Measurements from ENCODE around the gene DMAC1. TPM values are rescaled to one million over a fixed set of nuclear protein-coding genes. Genes with fewer than 3 reads are reported as not detected.

DMAC1 gene
- total and polyA plus RNA-seq, 2 donors (not counting 1 experiment from before 2014, with no cell fraction given) = 9.8 to 25.7 TPM

GRCh38 chr9:7782400-7783120 lies 17.0 kb downstream of the DMAC1 start:
- ChIA-PET CTCF (no interaction called here), POLR2A (no interaction called here)
- no peak overlapping the region for H3K9ac ChIP-seq (ENCODE audit: low read length)
- H3K27me3 Mint-ChIP-seq = no peaks in the 10 kb centered on the region
- H3K9me3 ChIP-seq (ENCODE audit: control extremely low read depth in 1 of 3, control insufficient read depth in 2 of 3, insufficient read depth in 1 of 3, low read length in 2 of 3) = no peaks in the 10 kb centered on the region
- TF ChIP-seq EZH2 (IDR thresholded peaks at IDR 0.05; ENCODE audit: borderline replicate concordance, insufficient read depth, low read depth, low read length, poor library complexity, severe bottlenecking) (no peak), CTCF (IDR thresholded peaks at IDR 0.05) (no peak)
- H3K4me1 Mint-ChIP-seq = no peaks in the 10 kb centered on the region
- no peaks in the 10 kb centered on the region for H3K9me3 Mint-ChIP-seq (ENCODE audit: insufficient read depth)
- intact Hi-C loops (cut with micrococcal nuclease) = no loop called here
- WGBS (ENCODE audit: insufficient coverage) = 60% methylated on average over 3 of the region's 3 CpGs
- no peaks in the 10 kb centered on the region for H4K20me1 ChIP-seq (ENCODE audit: control insufficient read depth, insufficient read depth, low read length, poor library complexity, severe bottlenecking)
- no peak overlapping the region for H3K27ac ChIP-seq (ENCODE audit: low read length in 2 of 2)
- no peaks in the 10 kb centered on the region for H3K36me3 ChIP-seq (replicated peaks in 1 of 2; ENCODE audit: control extremely low read depth in 1 of 2, control insufficient read depth in 1 of 2, extremely low read depth in 1 of 2, insufficient read depth in 2 of 2, low read length in 1 of 2)
- H3K79me2 ChIP-seq (ENCODE audit: control insufficient read depth, insufficient read depth, low read length) = no peaks in the 10 kb centered on the region
- no peaks in the 10 kb centered on the region for H3K4me1 ChIP-seq (ENCODE audit: control insufficient read depth in 2 of 2, insufficient read depth in 2 of 2, low read length in 2 of 2)
- no peak for ATAC-seq (ENCODE audit: low read depth)
- no peak overlapping the region for H3K4me3 Mint-ChIP-seq
- DNase-seq = no peak
- H3K27ac Mint-ChIP-seq = no peak overlapping the region
- H3K4me3 ChIP-seq (ENCODE audit: control extremely low read depth in 1 of 5, extremely low read depth in 1 of 5, insufficient read depth in 1 of 5, low read depth in 2 of 5, low read length in 4 of 5) = no peak overlapping the region
- no peaks in the 10 kb centered on the region for H3K27me3 ChIP-seq (replicated peaks in 1 of 4; ENCODE audit: control extremely low read depth in 1 of 4, control insufficient read depth in 3 of 4, insufficient read depth in 4 of 4, low read length in 3 of 4)
- H2AFZ ChIP-seq (ENCODE audit: insufficient read depth, low read depth, low read length, poor library complexity, severe bottlenecking) = no peak overlapping the region
- H3K4me2 ChIP-seq (replicated peaks; ENCODE audit: low read depth, low read length, poor library complexity, severe bottlenecking) = no peak overlapping the region

- Histone ChIP-seq H3K4me1 (ENCODE audit: control insufficient read depth in 2 of 2, insufficient read depth in 2 of 2, low read length in 2 of 2) (no peaks in the 10 kb centered on the region), H3K36me3 (replicated peaks in 1 of 2; ENCODE audit: control extremely low read depth in 1 of 2, control insufficient read depth in 1 of 2, extremely low read depth in 1 of 2, insufficient read depth in 2 of 2, low read length in 1 of 2) (no peaks in the 10 kb centered on the region), H3K27me3 (replicated peaks in 1 of 4; ENCODE audit: control extremely low read depth in 1 of 4, control insufficient read depth in 3 of 4, insufficient read depth in 4 of 4, low read length in 3 of 4) (no peaks in the 10 kb centered on the region), H3K9me3 (ENCODE audit: control extremely low read depth in 1 of 3, control insufficient read depth in 2 of 3, insufficient read depth in 1 of 3, low read length in 2 of 3) (no peaks in the 10 kb centered on the region), H3K4me2 (replicated peaks; ENCODE audit: low read depth, low read length, poor library complexity, severe bottlenecking) (no peak overlapping the region), H4K20me1 (ENCODE audit: control insufficient read depth, insufficient read depth, low read length, poor library complexity, severe bottlenecking) (no peaks in the 10 kb centered on the region), H3K27ac (ENCODE audit: low read length in 2 of 2) (no peak overlapping the region), H3K9ac (ENCODE audit: low read length) (no peak overlapping the region), H3K4me3 (ENCODE audit: control extremely low read depth in 1 of 5, extremely low read depth in 1 of 5, insufficient read depth in 1 of 5, low read depth in 2 of 5, low read length in 4 of 5) (no peak overlapping the region), H2AFZ (ENCODE audit: insufficient read depth, low read depth, low read length, poor library complexity, severe bottlenecking) (no peak overlapping the region), H3K79me2 (ENCODE audit: control insufficient read depth, insufficient read depth, low read length) (no peaks in the 10 kb centered on the region)
- DNase-seq (no peak), ATAC-seq (ENCODE audit: low read depth) (no peak)
- Mint-ChIP-seq H3K4me3 (no peak overlapping the region), H3K27me3 (no peaks in the 10 kb centered on the region), H3K9me3 (ENCODE audit: insufficient read depth) (no peaks in the 10 kb centered on the region), H3K4me1 (no peaks in the 10 kb centered on the region), H3K27ac (no peak overlapping the region)
- no peak for TF ChIP-seq EZH2 (IDR thresholded peaks at IDR 0.05; ENCODE audit: borderline replicate concordance, insufficient read depth, low read depth, low read length, poor library complexity, severe bottlenecking)
- WGBS (ENCODE audit: insufficient coverage) = 90% methylated on average over 3 of the region's 3 CpGs
- ChIA-PET CTCF (no interaction called here), POLR2A (no interaction called here)
- intact Hi-C loops (cut with micrococcal nuclease) = no loop called here
Observed at GRCh38 chr9:7780261-7780988, 19.2 kb downstream of the DMAC1 start.

All from B cell (primary cell).